ENCODE measurements around the gene KIF9.
"Not testable (repeated sequence)": the region's sequence is repeated elsewhere in the genome, so short reads cannot be mapped to it uniquely, and the experiment has no call there.

Gene KIF9

GRCh38 chr3:47202542-47202941 is 80.1 kb downstream of the KIF9 start:
- DNase-seq (no peak), ATAC-seq (no peak)
- H3K36me3 Mint-ChIP-seq (ENCODE audit: low read depth): no peaks in the 10 kb centered on the region
- H3K9me3 Mint-ChIP-seq: no peaks in the 10 kb centered on the region
- H3K27ac Mint-ChIP-seq: no peak overlapping the region
- H3K27me3 Mint-ChIP-seq: no peaks in the 10 kb centered on the region
- no peaks in the 10 kb centered on the region for H3K4me1 Mint-ChIP-seq
- no peak overlapping the region for H3K4me3 Mint-ChIP-seq

DNA sequence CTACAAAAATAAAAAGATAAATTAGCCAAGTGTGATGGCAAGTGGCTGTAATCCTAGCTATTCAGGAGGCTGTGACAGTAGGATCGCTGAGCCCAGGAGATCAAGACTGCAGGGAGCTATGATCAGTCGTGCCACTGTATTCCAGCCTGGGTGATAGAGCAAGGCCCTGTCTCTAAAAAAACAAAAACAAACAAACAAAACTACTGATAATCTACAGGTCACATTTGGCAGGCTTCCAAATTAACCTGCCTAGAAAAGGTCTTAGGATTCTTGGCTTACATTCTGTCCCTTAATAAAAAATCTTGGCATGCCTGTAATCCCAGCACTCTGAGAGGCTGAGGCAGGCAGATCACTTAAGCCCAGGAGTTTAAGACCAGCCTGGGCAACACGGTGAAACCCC is 85.3 kb downstream of the KIF9 start:
- ATAC-seq: no peak
- no peaks in the 10 kb centered on the region for H3K27me3 Mint-ChIP-seq
- no peaks in the 10 kb centered on the region for H3K36me3 Mint-ChIP-seq (ENCODE audit: low read depth)
- no peak overlapping the region for H3K27ac Mint-ChIP-seq
- no peak overlapping the region for H3K4me3 Mint-ChIP-seq
- no peak for DNase-seq
- no peaks in the 10 kb centered on the region for H3K4me1 Mint-ChIP-seq
- no peaks in the 10 kb centered on the region for H3K9me3 Mint-ChIP-seq

DNA sequence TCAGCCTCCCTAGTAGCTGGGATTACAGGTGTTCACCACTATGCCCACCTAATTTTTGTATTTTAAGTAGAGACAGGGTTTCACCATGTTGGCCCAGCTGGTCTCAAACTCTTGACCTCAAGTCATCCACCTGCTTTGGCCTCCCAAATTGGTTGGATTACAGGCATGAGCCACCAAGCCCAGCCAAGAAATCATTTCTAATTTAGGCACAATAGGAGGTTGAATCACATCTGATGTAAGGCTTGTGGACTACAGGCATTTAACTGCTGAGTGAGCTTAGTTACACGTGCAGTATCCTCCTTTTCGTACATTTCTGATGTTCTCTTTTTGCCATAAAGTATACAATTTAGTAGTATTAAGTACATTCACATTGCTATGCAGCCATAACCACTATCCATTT is 87.6 kb downstream of the KIF9 start:
- Mint-ChIP-seq H3K4me1 (no peaks in the 10 kb centered on the region), H3K4me3 (no peak overlapping the region), H3K36me3 (ENCODE audit: low read depth) (no peaks in the 10 kb centered on the region), H3K9me3 (no peaks in the 10 kb centered on the region), H3K27ac (no peak overlapping the region), H3K27me3 (no peaks in the 10 kb centered on the region)
- DNase-seq: no peak
- ATAC-seq: no peak

DNA sequence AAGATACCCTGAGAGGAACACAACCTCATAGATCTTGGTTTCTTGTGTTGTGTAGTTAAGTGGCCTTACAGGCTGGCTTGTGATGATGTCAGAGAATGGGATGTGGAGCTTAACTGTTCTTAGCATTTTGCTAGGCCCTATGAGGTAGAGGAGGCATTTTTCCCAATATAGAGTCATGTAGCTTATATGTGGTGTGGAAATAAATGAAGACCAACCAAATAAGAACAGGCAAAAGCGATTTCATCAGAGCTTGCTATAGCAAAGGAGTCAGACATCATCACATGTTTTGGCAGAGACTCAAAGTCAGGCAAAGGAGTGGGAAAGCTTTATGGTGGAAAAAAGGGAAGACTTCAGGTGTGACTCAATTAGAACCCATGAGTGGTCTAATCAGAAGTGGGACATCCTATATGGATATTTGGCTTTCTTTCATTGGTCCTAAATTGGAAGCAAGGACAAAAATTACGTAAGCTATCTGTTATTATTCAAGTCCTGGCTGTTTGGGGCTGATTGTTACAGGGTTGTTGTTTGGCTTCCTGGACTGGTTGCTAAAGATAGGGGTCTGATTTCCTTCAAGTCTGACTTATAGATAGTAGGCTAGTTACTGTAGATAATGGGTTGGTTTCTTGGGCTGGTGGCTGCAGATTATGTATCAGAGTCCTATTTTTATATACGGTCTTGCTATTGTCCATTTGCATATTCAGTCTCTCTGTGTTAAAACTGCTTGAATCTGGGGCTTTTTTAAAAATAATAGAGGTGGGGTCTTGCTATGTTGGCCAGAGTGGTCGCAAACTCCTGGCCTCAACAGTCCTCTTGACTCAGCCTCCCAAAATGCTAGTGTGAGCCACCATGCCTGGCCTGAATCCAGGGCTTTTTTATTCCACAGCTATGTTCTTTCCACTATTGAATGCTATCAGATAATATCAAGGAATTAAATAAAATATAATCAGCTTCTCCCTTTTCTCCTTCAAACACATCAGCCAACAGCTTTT is 88.4 kb downstream of the KIF9 start:
- no peaks in the 10 kb centered on the region for H3K4me1 Mint-ChIP-seq
- H3K36me3 Mint-ChIP-seq (ENCODE audit: low read depth): no peaks in the 10 kb centered on the region
- DNase-seq: no peak
- H3K27me3 Mint-ChIP-seq: no peaks in the 10 kb centered on the region
- ATAC-seq: no peak
- H3K4me3 Mint-ChIP-seq: no peak overlapping the region
- H3K9me3 Mint-ChIP-seq: no peaks in the 10 kb centered on the region
- no peak overlapping the region for H3K27ac Mint-ChIP-seq

- Mint-ChIP-seq H3K36me3 (ENCODE audit: low read depth) (no peaks in the 10 kb centered on the region), H3K27ac (no peak overlapping the region), H3K4me1 (no peaks in the 10 kb centered on the region), H3K27me3 (no peaks in the 10 kb centered on the region), H3K4me3 (no peak overlapping the region), H3K9me3 (no peaks in the 10 kb centered on the region)
- ATAC-seq: no peak
- DNase-seq: no peak
Observed at GRCh38 chr3:47186285-47186684, 96.3 kb downstream of the KIF9 start.

DNA sequence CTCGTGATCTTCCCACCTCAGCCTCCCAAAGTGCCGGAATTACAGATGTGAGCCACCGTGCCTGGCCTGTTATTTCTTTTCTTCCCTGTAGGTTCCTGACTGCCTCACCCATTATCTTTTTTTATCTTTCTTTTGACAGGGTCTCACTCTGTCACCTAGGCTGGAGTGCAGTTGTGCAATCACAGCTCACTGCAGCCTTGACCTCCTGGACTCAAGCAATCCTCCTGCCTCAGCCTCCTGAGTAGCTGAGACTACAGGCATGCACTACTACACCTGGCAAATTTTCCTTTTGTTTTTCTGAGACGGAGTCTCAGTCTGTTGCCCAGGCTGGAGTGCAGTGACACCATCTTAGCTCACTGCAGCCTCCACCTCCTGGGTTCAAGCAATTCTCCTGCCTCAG is 100.9 kb downstream of the KIF9 start:
- H3K27ac Mint-ChIP-seq; DNase-seq; H3K27me3 Mint-ChIP-seq; H3K9me3 Mint-ChIP-seq; H3K4me3 Mint-ChIP-seq; H3K4me1 Mint-ChIP-seq; ATAC-seq; H3K36me3 Mint-ChIP-seq (ENCODE audit: low read depth): not testable (repeated sequence)

DNA sequence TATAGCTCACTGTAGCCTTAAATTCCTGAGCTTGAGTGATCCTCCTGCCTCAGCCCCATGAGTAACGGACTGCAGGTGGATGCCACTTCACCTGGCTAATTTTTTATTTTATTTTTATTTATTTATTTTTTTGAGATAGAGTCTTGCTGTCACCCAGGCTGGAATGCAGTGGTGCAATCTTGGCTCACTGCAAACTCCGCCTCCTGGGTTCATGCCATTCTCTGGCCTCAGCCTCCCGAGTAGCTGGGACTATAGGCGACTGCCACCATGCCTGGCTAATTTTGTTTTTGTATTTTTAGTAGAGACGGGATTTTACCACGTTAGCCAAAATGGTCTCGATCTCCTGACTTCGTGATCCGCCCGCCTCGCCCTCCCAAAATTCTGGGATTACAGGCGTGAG is 102.6 kb downstream of the KIF9 start:
- not testable (repeated sequence) for H3K9me3 Mint-ChIP-seq; H3K4me3 Mint-ChIP-seq; H3K36me3 Mint-ChIP-seq (ENCODE audit: low read depth); H3K27ac Mint-ChIP-seq; ATAC-seq; H3K4me1 Mint-ChIP-seq; H3K27me3 Mint-ChIP-seq; DNase-seq
